ENCODE results near the gene COL15A1. TPM values are rescaled to one million over a fixed set of nuclear protein-coding genes. Genes with fewer than 3 reads are reported as not detected.

The COL15A1 gene
- total RNA-seq, 4 donors from 2014 or later: 134 to 256 (median 145) TPM

GRCh38 chr9:99104459-99105151 is 160.9 kb downstream of the COL15A1 start, which contains the start of gene TGFBR1:
Gene TGFBR1, plus strand, starts transcription at chr9:99105113. Its CDS starts 93 bp downstream, at chr9:99105206.
- peak; percentile 95 for DNase-seq (ENCODE audit: extremely low spot score)
- TF ChIP-seq POLR2AphosphoS5 (IDR thresholded peaks at IDR 0.05) (peak; percentile 80 to 82), EP300 (IDR thresholded peaks at IDR 0.05) (no peak), POLR2A (IDR thresholded peaks at IDR 0.05; ENCODE audit: low read depth) (peak; percentile 37), CTCF (IDR thresholded peaks at IDR 0.05) (peak in 2 of 3 experiments; percentile 17 to 27)
- Histone ChIP-seq H3K27ac (replicated peaks in 1 of 4) (peak within 1 kb of the TSS; percentile 89 to 96 (median 93)), H3K36me3 (no peaks in the 10 kb centered on the region), H3K4me3 (peak within 1 kb of the TSS; percentile 87 to 97 (median 96)), H3K9me3 (no peaks in the 10 kb centered on the region), H3K4me1 (peaks cover 44 to 63% (median 54%) of the 10 kb centered on the region in 4 donors), H3K27me3 (no peaks in the 10 kb centered on the region)
- intact Hi-C loops (cut with DNase I): loop anchor here (10.0 kb wide), 1 partner anchor 50 kb away; no protein-coding TSS in a partner anchor
- 2% methylated on average over 14 of the region's 60 CpGs for WGBS

DNA sequence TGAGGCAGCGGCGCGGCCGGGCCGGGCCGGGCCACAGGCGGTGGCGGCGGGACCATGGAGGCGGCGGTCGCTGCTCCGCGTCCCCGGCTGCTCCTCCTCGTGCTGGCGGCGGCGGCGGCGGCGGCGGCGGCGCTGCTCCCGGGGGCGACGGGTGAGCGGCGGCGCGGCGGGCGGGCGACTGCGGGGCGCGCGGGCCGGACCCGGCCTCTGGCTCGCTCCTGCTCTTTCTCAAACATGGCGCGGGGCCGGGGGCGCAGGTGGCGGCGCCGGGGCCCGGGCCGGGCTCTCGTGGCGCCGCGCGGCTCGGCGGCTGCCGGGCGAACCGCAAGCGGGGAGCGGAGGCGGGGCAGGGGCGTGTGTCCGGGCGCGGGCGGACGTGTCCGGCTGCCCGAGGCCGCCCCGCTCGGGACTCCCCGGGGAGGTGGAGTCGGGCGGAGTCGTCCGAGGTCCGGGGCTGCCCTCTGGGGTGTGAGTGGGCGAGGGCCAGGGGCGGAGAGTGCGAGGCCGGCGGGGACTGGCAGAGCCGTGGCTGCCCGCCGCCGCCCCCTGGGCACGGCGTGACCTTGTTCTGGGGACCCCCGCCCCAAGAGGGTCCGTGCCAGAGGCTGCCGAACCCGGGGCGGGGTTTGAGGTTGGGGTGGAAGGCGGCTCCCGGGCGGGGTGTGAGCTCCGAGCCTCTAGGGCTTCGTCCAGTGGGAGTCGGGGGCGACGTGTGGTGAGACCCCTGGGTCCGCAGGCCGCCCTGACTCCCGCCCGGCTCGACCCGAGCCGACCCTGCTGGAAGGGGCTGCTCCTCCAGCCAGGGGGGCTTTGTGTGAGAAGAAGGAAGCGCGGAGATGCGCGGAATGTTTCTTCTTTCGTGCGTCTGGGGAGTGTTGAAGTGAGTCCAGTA is 161.7 kb downstream of the COL15A1 start:
- Histone ChIP-seq H3K27ac (replicated peaks in 1 of 4) (peak overlapping the region; percentile 89 to 96 (median 93)), H3K36me3 (no peaks in the 10 kb centered on the region), H3K4me1 (peaks cover 44 to 67% (median 55%) of the 10 kb centered on the region in 4 donors), H3K9me3 (no peaks in the 10 kb centered on the region), H3K27me3 (no peaks in the 10 kb centered on the region), H3K4me3 (peak overlapping the region; percentile 87 to 97 (median 96))
- WGBS: no CpG with 5 or more reads among the region's 118 CpGs
- DNase-seq (ENCODE audit: extremely low spot score): peak; percentile 95
- TF ChIP-seq EP300 (IDR thresholded peaks at IDR 0.05) (no peak), POLR2A (IDR thresholded peaks at IDR 0.05; ENCODE audit: low read depth) (peak; percentile 36), POLR2AphosphoS5 (IDR thresholded peaks at IDR 0.05) (peak in 1 of 2 donors; percentile 5)
- intact Hi-C loops (cut with DNase I): loop anchor here (10.0 kb wide), 1 partner anchor 49 kb away; no protein-coding TSS in a partner anchor

- intact Hi-C loops (cut with DNase I): loop anchor here (10.0 kb wide), 1 partner anchor 49 kb away; no protein-coding TSS in a partner anchor
- WGBS: 1% methylated on average over 9 of the region's 9 CpGs
- no peaks in the 10 kb centered on the region for H3K36me3 ChIP-seq
- peak overlapping the region; percentile 87 to 97 (median 96) for H3K4me3 ChIP-seq
- H3K27me3 ChIP-seq: no peaks in the 10 kb centered on the region
- TF ChIP-seq POLR2AphosphoS5 (IDR thresholded peaks at IDR 0.05) (no peak), POLR2A (IDR thresholded peaks at IDR 0.05; ENCODE audit: low read depth) (no peak), EP300 (IDR thresholded peaks at IDR 0.05) (no peak), CTCF (IDR thresholded peaks at IDR 0.05) (no peak)
- H3K9me3 ChIP-seq: no peaks in the 10 kb centered on the region
- H3K27ac ChIP-seq (replicated peaks in 1 of 4): peak overlapping the region; percentile 89 to 96 (median 93)
- H3K4me1 ChIP-seq: peaks cover 44 to 67% (median 59%) of the 10 kb centered on the region in 4 donors
- DNase-seq (ENCODE audit: extremely low spot score): no peak
Measured at GRCh38 chr9:99106044-99106375, 162.3 kb downstream of the COL15A1 start.

DNA sequence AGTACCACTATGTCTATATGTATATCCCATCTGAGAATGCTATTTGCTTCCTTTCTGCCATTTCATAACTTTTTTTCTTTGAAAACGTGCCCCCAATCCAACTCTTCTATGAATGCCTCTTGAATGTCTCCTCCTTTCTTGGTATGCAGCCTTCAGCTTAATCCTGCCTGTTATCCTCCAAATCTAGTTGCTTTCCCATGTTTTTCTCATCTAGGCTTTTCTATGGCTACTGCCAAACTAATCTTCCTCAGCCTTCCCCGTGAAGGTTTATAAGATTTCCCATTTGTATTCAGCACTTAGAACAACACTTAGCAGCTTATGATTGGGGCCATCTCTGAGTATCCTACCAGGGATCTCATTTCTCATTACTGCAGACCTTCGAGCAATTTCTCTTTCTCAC is 163.7 kb downstream of the COL15A1 start:
- Histone ChIP-seq H3K9me3 (no peaks in the 10 kb centered on the region), H3K4me1 (peaks cover 44 to 76% (median 73%) of the 10 kb centered on the region in 4 donors), H3K36me3 (no peaks in the 10 kb centered on the region), H3K27ac (replicated peaks in 1 of 4) (peak overlapping the region; percentile 5 to 93 (median 22)), H3K27me3 (no peaks in the 10 kb centered on the region), H3K4me3 (peak overlapping the region in 1 of 4 donors; percentile 96)
- DNase-seq (ENCODE audit: extremely low spot score): no peak
- 14% methylated on average over 3 of the region's 3 CpGs for WGBS
- TF ChIP-seq EP300 (IDR thresholded peaks at IDR 0.05): no peak
- TF ChIP-seq CTCF (IDR thresholded peaks at IDR 0.05): no peak
- TF ChIP-seq POLR2A (IDR thresholded peaks at IDR 0.05; ENCODE audit: low read depth): no peak
- no peak for TF ChIP-seq POLR2AphosphoS5 (IDR thresholded peaks at IDR 0.05)
- intact Hi-C loops (cut with DNase I): loop anchor here (10.0 kb wide), 1 partner anchor 47 kb away; no protein-coding TSS in a partner anchor

Measured in esophagus muscularis mucosa (tissue), 4 donors.